Breast epithelium (tissue), 4 donors: ENCODE data around the gene TCEAL3. TPM values are rescaled to one million over a fixed set of nuclear protein-coding genes. Genes with fewer than 3 reads are reported as not detected.

ENCODE experiments used
- DNase-seq, 2 donors: peaks; one replicate each; pipeline ENCODE4 v3.0.0-alpha.2; 2019; ENCODE audit warnings: low spot score in 2 of 2
- H3K27ac ChIP-seq, 2 donors: fragments of 200-600 bp; sonication (generic) in 1 of 2; one replicate each; pipeline ENCODE4 v1.5.1; 2016 to 2019; ENCODE audit warnings: mild to moderate bottlenecking in 1 of 2
- H3K27me3 ChIP-seq, 2 donors: fragments of 200-600 bp; sonication (generic) in 1 of 2; one replicate each; pipeline versions ENCODE4 v1.5.1 to v1.6.0; 2017 to 2019; ENCODE audit warnings: control low read depth in 1 of 2, mild to moderate bottlenecking in 1 of 2
- H3K36me3 ChIP-seq: fragments of 200-600 bp; one replicate; pipeline ENCODE4 v1.5.1; 2019
- H3K4me1 ChIP-seq, 2 donors: fragments of 200-600 bp; sonication (generic); one replicate each; pipeline ENCODE4 v1.5.1; 2016 to 2019; ENCODE audit warnings: control low read depth in 1 of 2
- H3K4me3 ChIP-seq, 3 donors: fragments of 200-600 bp; sonication (generic); 1 replicate in 2 of 3; 2 replicates in 1 of 3; pipeline ENCODE4 v1.5.1; 2016 to 2019; ENCODE audit warnings: mild to moderate bottlenecking in 3 of 3, moderate library complexity in 2 of 3
- H3K9me3 ChIP-seq, 2 donors: fragments of 200-600 bp; sonication (generic) in 1 of 2; one replicate each; pipeline ENCODE4 v1.5.1; 2016 to 2019; ENCODE audit warnings: control low read depth in 1 of 2
- POLR2A ChIP-seq: fragments of 450-650 bp; IDR thresholded peaks from one replicate; pipeline ENCODE4 v1.6.1; 2016; ENCODE audit warnings: antibody characterized with exemption, mild to moderate bottlenecking, moderate library complexity
- POLR2AphosphoS5 ChIP-seq, 3 donors: sonication (generic); formaldehyde crosslinking; IDR thresholded peaks; one replicate each; pipeline ENCODE4 v1.6.1; 2017; ENCODE audit warnings: antibody characterized with exemption in 3 of 3
- intact Hi-C: fragments of 100-400 bp; cut with DNase I; formaldehyde crosslinking; loops from one replicate; pipeline ENCODE4 v1.15.1; 2023; ENCODE audit warnings: low total_unique reads
- total RNA-seq, 3 donors: library from RNA; depleted of rRNA; stranded (reverse); fragments of >200 nt; gene quantifications; one replicate each; pipeline ENCODE4 v1.1.0, GENCODE V29; 2016
- TF ChIP-seq, protein P1 (sequence below), 3 donors: fragments of 450-650 bp; IDR thresholded peaks; one replicate each; pipeline ENCODE4 v1.5.1; 2016 to 2017; ENCODE audit warnings: antibody characterized with exemption in 3 of 3, mild to moderate bottlenecking in 3 of 3, moderate library complexity in 3 of 3

Gene TCEAL3, protein sequence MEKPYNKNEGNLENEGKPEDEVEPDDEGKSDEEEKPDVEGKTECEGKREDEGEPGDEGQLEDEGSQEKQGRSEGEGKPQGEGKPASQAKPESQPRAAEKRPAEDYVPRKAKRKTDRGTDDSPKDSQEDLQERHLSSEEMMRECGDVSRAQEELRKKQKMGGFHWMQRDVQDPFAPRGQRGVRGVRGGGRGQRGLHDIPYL
- total RNA-seq: 10 to 100 TPM; 21.3 to 52.4 (median 41.6) TPM

DNA sequence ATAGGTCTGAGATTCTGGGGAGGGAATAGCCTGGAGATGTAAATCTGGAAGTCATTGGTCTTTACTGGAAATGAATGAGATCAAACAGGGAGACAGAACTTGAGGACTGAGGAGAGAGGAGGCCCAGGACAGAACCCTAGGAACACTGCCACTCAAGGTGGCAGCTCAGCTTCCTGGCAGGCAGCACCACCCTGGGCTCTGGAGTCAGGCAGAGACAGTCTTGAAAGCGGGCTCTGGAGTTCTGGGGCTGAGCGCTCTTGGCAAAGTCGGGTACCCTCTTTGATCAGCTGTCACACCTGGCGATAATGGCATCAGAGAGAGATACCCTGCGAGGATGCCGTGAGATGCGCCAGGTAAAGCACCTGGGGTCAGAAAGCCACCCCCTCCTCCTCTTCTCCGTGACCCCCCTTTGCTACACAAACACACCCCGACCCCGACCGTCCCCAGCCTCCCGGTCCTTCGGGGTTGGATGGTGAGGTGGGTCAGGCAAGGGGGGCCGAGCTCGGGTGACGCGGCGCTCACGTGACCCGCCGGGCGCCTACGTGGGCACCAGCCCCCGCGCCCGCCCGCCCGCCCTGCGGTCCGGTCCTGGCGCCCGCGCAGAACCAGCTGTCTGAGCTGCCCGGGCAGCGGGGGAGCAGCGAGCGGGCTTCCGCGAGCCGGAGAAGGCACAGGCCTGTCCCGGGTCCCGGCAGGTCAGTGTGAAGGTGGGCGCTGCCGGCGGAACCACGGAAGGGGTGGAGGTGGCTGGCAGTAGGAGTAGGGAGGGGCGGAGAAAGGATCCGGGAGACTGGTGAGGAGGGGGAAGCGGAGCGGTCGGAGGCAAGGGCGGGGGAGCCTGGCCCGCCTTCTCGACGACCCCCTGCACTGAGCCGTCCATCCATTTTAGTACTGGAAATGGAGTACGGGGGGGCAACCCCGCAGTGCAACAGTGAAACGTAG lies at the start of gene TCEAL3:
TSS of gene TCEAL3 (plus strand) at position 600 of the 942 bp plus-strand sequence. CDS start 1,102 bp downstream, outside the sequence.
- no peaks in the 10 kb centered on the region for H3K4me1 ChIP-seq
- no peaks in the 10 kb centered on the region for H3K36me3 ChIP-seq
- peak in 1 of 3 donors; percentile 61 for TF ChIP-seq POLR2AphosphoS5 (IDR thresholded peaks at IDR 0.05)
- TF ChIP-seq POLR2A: no peak
- TF ChIP-seq, protein P1, sequence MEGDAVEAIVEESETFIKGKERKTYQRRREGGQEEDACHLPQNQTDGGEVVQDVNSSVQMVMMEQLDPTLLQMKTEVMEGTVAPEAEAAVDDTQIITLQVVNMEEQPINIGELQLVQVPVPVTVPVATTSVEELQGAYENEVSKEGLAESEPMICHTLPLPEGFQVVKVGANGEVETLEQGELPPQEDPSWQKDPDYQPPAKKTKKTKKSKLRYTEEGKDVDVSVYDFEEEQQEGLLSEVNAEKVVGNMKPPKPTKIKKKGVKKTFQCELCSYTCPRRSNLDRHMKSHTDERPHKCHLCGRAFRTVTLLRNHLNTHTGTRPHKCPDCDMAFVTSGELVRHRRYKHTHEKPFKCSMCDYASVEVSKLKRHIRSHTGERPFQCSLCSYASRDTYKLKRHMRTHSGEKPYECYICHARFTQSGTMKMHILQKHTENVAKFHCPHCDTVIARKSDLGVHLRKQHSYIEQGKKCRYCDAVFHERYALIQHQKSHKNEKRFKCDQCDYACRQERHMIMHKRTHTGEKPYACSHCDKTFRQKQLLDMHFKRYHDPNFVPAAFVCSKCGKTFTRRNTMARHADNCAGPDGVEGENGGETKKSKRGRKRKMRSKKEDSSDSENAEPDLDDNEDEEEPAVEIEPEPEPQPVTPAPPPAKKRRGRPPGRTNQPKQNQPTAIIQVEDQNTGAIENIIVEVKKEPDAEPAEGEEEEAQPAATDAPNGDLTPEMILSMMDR (IDR thresholded peaks at IDR 0.05): no peak
- H3K27ac ChIP-seq: peak within 1 kb of the TSS; percentile 92 to 95
- H3K9me3 ChIP-seq: no peaks in the 10 kb centered on the region
- peak; percentile 60 to 65 for DNase-seq
- H3K4me3 ChIP-seq: peak within 1 kb of the TSS; percentile 65 to 79 (median 67)
- intact Hi-C loops: no loop called here
- peaks cover 0 to 51% of the 10 kb centered on the region in 2 donors for H3K27me3 ChIP-seq

DNA sequence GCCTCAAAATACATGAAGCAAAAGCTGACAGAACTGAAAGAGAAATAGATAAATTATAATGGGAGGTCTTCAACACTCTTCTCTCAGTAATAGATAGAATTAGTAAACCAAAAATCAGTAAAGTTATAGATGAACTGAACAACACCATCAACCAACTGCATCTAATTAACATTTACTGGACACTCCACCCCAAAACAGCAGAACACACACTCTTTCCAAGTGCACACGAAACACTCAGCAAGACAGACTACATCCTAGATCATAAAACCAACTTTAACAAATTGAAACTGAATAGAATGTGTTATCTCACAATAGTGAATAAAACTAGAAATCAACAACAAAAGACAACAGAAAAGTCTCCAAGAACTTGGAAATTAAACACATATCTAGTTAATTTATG lies 47.5 kb upstream of the TCEAL3 start:
- Histone ChIP-seq H3K4me3 (no peak overlapping the region), H3K27ac (no peak overlapping the region), H3K36me3 (no peaks in the 10 kb centered on the region), H3K9me3 (no peaks in the 10 kb centered on the region), H3K27me3 (peaks cover 0 to 28% of the 10 kb centered on the region in 2 donors), H3K4me1 (no peaks in the 10 kb centered on the region)
- no peak for DNase-seq
- TF ChIP-seq, protein P1 (IDR thresholded peaks at IDR 0.05): no peak
- intact Hi-C loops: no loop called here

DNA sequence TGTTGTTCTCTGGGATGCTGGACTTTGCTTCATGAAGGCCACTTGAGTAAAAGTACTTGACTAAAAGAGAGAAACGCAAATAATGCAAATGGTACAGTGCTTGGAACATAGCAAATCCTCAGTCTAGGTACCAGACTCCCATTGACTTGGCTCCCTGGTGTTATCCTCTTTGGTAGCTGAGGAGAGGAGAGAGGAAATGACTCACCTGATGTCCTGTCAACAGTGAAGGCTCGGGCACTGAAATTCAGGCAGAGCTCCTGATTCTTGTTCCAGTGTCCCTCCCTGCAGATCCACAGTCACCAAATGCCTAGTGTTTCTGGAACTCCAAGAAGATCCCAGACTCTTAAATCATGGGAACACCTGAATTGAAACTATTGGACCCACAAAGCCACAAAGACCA lies 45.0 kb upstream of the TCEAL3 start:
- no peak overlapping the region for H3K4me3 ChIP-seq

DNA sequence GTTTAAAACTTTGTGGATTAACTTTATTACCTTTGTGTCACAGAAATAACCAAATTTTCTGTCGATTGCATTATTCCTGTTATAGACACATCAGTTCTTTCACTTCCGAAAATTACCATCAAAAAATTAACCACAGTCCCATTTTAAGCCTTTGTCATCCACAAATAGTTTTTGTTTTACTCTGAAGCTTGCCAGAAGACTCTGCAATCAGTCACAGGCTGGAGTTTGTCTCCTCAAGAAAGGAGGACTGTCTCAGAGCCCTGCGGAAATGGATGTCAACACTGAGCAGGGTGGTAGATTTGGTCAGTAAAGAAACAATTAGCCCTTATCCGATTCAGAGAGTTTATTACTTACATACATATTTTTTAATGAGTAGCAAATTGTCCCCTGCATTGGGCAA lies 42.6 kb upstream of the TCEAL3 start:
- no peaks in the 10 kb centered on the region for H3K9me3 ChIP-seq
- no peak for TF ChIP-seq POLR2A
- TF ChIP-seq, protein P1 (IDR thresholded peaks at IDR 0.05): no peak
- H3K4me1 ChIP-seq: no peaks in the 10 kb centered on the region
- no peak overlapping the region for H3K27ac ChIP-seq
- no peaks in the 10 kb centered on the region for H3K36me3 ChIP-seq
- H3K27me3 ChIP-seq: peaks cover 0 to 16% of the 10 kb centered on the region in 2 donors
- no peak for DNase-seq
- H3K4me3 ChIP-seq: no peak overlapping the region
- intact Hi-C loops: no loop called here

More for the DNA sequence above, 45.0 kb upstream of the TCEAL3 start:
- no peaks in the 10 kb centered on the region for H3K36me3 ChIP-seq
- no peaks in the 10 kb centered on the region for H3K9me3 ChIP-seq
- no peaks in the 10 kb centered on the region for H3K4me1 ChIP-seq
- no peak overlapping the region for H3K27ac ChIP-seq
- intact Hi-C loops: no loop called here
- no peak for DNase-seq
- H3K27me3 ChIP-seq: peaks cover 0 to 24% of the 10 kb centered on the region in 2 donors
- TF ChIP-seq, protein P1 (IDR thresholded peaks at IDR 0.05): no peak
- no peak for TF ChIP-seq POLR2AphosphoS5 (IDR thresholded peaks at IDR 0.05)
- TF ChIP-seq POLR2A: no peak

DNA sequence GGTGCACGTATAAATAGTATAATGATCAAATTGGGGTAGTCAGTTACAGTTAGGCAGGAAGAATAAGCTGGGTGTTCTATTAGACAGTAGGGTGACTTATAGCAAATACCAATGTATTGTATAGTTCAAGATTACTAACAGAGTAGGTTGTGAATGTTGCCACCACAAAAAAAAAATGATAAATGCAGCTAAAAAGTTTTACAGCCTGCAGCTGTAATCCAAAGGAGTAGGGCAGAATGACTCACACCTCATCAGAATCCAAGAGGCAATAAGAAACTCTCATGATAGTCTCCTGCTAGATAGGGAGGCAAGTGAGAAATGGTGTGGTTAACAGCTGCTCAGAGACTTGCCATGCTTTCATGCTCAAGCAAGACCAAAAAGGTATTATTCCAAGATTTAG lies 42.0 kb upstream of the TCEAL3 start:
- Histone ChIP-seq H3K9me3 (no peaks in the 10 kb centered on the region), H3K36me3 (no peaks in the 10 kb centered on the region), H3K4me3 (no peak overlapping the region), H3K4me1 (no peaks in the 10 kb centered on the region), H3K27ac (no peak overlapping the region), H3K27me3 (peaks cover 0 to 19% of the 10 kb centered on the region in 2 donors)
- TF ChIP-seq, protein P1 (IDR thresholded peaks at IDR 0.05): no peak
- no peak for TF ChIP-seq POLR2A
- no peak for TF ChIP-seq POLR2AphosphoS5 (IDR thresholded peaks at IDR 0.05)
- DNase-seq: no peak
- intact Hi-C loops: no loop called here
